HEK293 (cell line): ENCODE results near the gene URAD.
"Not testable (repeated sequence)": the region's sequence is repeated elsewhere in the genome, so short reads cannot be mapped to it uniquely, and the experiment has no call there.

ENCODE experiments used
- BCL11A ChIP-seq: fragments of 450-650 bp; formaldehyde crosslinking; IDR thresholded peaks from 2 replicates; pipeline ENCODE4 v1.5.1; 2016; ENCODE audit warnings: low read depth, missing biosample characterization, missing genetic modification characterization
- CTCF ChIP-seq: fragments of 450-650 bp; formaldehyde crosslinking; IDR thresholded peaks from 2 replicates; pipeline ENCODE4 v1.5.1; 2016; ENCODE audit warnings: missing biosample characterization, missing genetic modification characterization
- KLF7 ChIP-seq: fragments of 450-650 bp; formaldehyde crosslinking; IDR thresholded peaks from 2 replicates; pipeline ENCODE4 v1.5.1; 2016; ENCODE audit warnings: missing biosample characterization, missing genetic modification characterization, borderline replicate concordance
- ZBTB1 ChIP-seq: fragments of 450-650 bp; formaldehyde crosslinking; IDR thresholded peaks from 2 replicates; pipeline ENCODE4 v1.5.1; 2016; ENCODE audit warnings: missing biosample characterization, missing genetic modification characterization
- ZBTB20 ChIP-seq: fragments of 450-650 bp; formaldehyde crosslinking; IDR thresholded peaks from 2 replicates; pipeline ENCODE4 v1.5.1; 2016; ENCODE audit warnings: missing biosample characterization, missing genetic modification characterization
- ZNF362 ChIP-seq: fragments of 450-650 bp; formaldehyde crosslinking; IDR thresholded peaks from 2 replicates; pipeline ENCODE4 v1.5.1; 2016; ENCODE audit warnings: missing biosample characterization, missing genetic modification characterization
- ZNF426 ChIP-seq: fragments of 450-650 bp; formaldehyde crosslinking; IDR thresholded peaks from 2 replicates; pipeline ENCODE4 v1.5.1; 2017; ENCODE audit warnings: missing biosample characterization, missing genetic modification characterization, mild to moderate bottlenecking, inconsistent platforms, moderate library complexity
- ZNF561 ChIP-seq: fragments of 450-650 bp; IDR thresholded peaks from 2 replicates; pipeline ENCODE4 v1.5.1; 2018; ENCODE audit warnings: missing biosample characterization, missing genetic modification characterization, borderline replicate concordance
- ZNF585B ChIP-seq: fragments of 450-650 bp; formaldehyde crosslinking; IDR thresholded peaks from 2 replicates; pipeline ENCODE4 v1.5.1; 2016; ENCODE audit warnings: missing biosample characterization, missing genetic modification characterization
- TF ChIP-seq, protein P1 (sequence below): fragments of 450-650 bp; IDR thresholded peaks from 2 replicates; pipeline ENCODE4 v1.5.1; 2018; ENCODE audit warnings: missing biosample characterization, missing genetic modification characterization

DNA sequence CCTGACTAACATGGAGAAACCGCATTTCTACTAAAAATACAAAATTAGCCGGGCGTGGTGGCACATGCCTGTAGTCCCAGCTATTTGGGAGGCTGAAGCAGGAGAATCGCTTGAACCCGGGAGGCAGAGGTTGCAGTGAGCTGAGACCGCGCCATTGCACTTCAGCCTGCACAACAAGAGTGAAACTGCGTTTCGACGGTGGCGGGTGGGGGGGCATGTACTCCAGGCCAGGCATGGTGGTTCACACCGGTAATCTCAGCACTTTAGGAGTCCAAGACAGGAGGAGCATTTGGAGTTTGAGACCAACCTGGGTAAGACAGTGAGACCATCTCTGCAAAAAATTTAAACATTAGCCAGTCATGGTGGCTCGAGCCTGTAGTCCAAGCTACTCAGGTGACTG lies 24.3 kb downstream of the URAD start:
- TF ChIP-seq CTCF (tag by site-specific recombination); ZNF426; ZBTB20 (tag by site-specific recombination); ZNF561 (tag by site-specific recombination); KLF7; BCL11A (tag by site-specific recombination); ZNF585B (tag by site-specific recombination); ZNF362; ZBTB1: not testable (repeated sequence)
- TF ChIP-seq, protein P1, sequence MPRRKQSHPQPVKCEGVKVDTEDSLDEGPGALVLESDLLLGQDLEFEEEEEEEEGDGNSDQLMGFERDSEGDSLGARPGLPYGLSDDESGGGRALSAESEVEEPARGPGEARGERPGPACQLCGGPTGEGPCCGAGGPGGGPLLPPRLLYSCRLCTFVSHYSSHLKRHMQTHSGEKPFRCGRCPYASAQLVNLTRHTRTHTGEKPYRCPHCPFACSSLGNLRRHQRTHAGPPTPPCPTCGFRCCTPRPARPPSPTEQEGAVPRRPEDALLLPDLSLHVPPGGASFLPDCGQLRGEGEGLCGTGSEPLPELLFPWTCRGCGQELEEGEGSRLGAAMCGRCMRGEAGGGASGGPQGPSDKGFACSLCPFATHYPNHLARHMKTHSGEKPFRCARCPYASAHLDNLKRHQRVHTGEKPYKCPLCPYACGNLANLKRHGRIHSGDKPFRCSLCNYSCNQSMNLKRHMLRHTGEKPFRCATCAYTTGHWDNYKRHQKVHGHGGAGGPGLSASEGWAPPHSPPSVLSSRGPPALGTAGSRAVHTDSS (tag by site-specific recombination), result not testable (repeated sequence)
